Fibroblast of lung (primary cell): ENCODE measurements around the gene TMC5. TPM values are rescaled to one million over a fixed set of nuclear protein-coding genes. Genes with fewer than 3 reads are reported as not detected.

Experiments used
- DNase-seq, 2 donors: peaks; one replicate each; pipeline versions ENCODE4 v3.0.0 to v3.0.0-alpha.2; 2010; ENCODE audit warnings: low read depth in 2 of 2
- H2AFZ ChIP-seq: 2 replicates; pipeline ENCODE4 v1.5.1; 2012; ENCODE audit warnings: low read length, control low read depth, inconsistent platforms
- H3K27ac ChIP-seq: 2 replicates; pipeline ENCODE4 v1.5.1; 2011; ENCODE audit warnings: low read length, control low read depth; ENCODE audit not compliant: insufficient read depth
- H3K27me3 ChIP-seq: 2 replicates; pipeline ENCODE4 v1.5.1; 2011; ENCODE audit warnings: mild to moderate bottlenecking, low read length; ENCODE audit not compliant: control insufficient read depth, insufficient read depth
- H3K36me3 ChIP-seq: 2 replicates; pipeline ENCODE4 v1.5.1; 2011; ENCODE audit warnings: low read length; ENCODE audit not compliant: control insufficient read depth, insufficient read depth
- H3K4me1 ChIP-seq: 2 replicates; pipeline ENCODE4 v1.5.1; 2011; ENCODE audit warnings: low read length; ENCODE audit not compliant: control insufficient read depth, insufficient read depth; ENCODE audit errors: extremely low read depth
- H3K4me2 ChIP-seq: 2 replicates; pipeline ENCODE4 v1.5.1; 2011; ENCODE audit warnings: low read length, control low read depth; ENCODE audit not compliant: insufficient read depth; ENCODE audit errors: extremely low read depth
- H3K4me3 ChIP-seq, 4 experiments: fragments of 200-600 bp in 1 of 4; sonication (generic) in 1 of 4; replicated peaks in 1 of 4; 2 replicates each; pipeline ENCODE4 v1.5.1; 2011 to 2016; ENCODE audit warnings: low read length in 4 of 4, low read depth in 3 of 4, mild to moderate bottlenecking in 3 of 4, control low read depth in 2 of 4, inconsistent platforms in 1 of 4, mixed read lengths in 1 of 4; ENCODE audit not compliant: insufficient read depth in 1 of 4; ENCODE audit errors: control extremely low read depth in 1 of 4
- H3K79me2 ChIP-seq: 2 replicates; pipeline ENCODE4 v1.5.1; 2012; ENCODE audit warnings: mild to moderate bottlenecking, low read length, inconsistent platforms; ENCODE audit not compliant: control insufficient read depth, insufficient read depth
- H3K9ac ChIP-seq: 2 replicates; pipeline ENCODE4 v1.5.1; 2011; ENCODE audit warnings: mild to moderate bottlenecking, low read length, control low read depth; ENCODE audit not compliant: insufficient read depth
- H3K9me3 ChIP-seq: 2 replicates; pipeline ENCODE4 v1.5.1; 2012; ENCODE audit warnings: low read depth, low read length; ENCODE audit not compliant: control insufficient read depth, insufficient read depth
- H4K20me1 ChIP-seq: 2 replicates; pipeline ENCODE4 v1.5.1; 2011; ENCODE audit warnings: low read length; ENCODE audit not compliant: control insufficient read depth, insufficient read depth; ENCODE audit errors: extremely low read depth
- EZH2 ChIP-seq: IDR thresholded peaks from 2 replicates; pipeline ENCODE4 v1.5.1; 2012; ENCODE audit warnings: low read length, control low read depth, mild to moderate bottlenecking; ENCODE audit errors: missing control alignments
- polyA plus RNA-seq, 2 donors: library from polyadenylated mRNA; depleted of rRNA in 1 of 2; stranded (reverse) in 1 of 2; unstranded in 1 of 2; fragments of >200 nt; gene quantifications; 2 replicates each; pipeline ENCODE4 v1.2.1, GENCODE V29; 2011 to 2012; ENCODE audit warnings: missing spikeins in 1 of 2
- total RNA-seq: library from RNA; depleted of rRNA; stranded (reverse); fragments of >200 nt; gene quantifications from 2 replicates; pipeline ENCODE4 v1.2.1, GENCODE V29; 2014
- TF ChIP-seq, protein P1 (sequence below), 2 donors: IDR thresholded peaks in 1 of 2; conservative IDR thresholded peaks in 1 of 2; 1 replicate in 1 of 2; 2 replicates in 1 of 2; pipeline ENCODE4 v1.5.1; 2011 to 2012; ENCODE audit warnings: low read length in 2 of 2, control low read depth in 1 of 2, inconsistent platforms in 1 of 2, low read depth in 1 of 2, mild to moderate bottlenecking in 1 of 2

TMC5 gene
- total and polyA plus RNA-seq, 2 donors (not counting 1 experiment from before 2014, with no cell fraction given): not detected

DNA sequence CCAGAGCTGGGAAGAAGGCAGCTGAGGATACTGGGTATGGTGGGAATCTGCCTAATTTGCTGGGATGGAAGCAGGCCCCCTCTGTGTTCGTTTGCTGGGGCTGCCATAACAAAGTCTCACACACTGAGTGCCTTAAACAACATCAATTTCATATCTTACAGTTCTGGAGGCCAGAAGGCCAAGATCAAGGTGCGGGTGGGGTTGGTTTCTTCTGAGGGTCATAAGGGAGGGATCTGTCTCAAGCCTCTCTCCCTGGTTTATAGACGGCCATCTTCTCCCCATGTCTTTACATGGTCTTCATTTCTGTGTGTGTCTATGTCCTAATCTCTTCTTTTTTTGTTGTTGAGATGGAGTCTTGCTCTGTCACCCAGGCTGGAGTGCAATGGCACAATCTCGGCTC, 68.4 kb downstream of the TMC5 start:
- no peaks in the 10 kb centered on the region for H3K27me3 ChIP-seq
- H3K79me2 ChIP-seq: no peaks in the 10 kb centered on the region
- no peak overlapping the region for H3K4me2 ChIP-seq
- no peak overlapping the region for H3K27ac ChIP-seq
- TF ChIP-seq EZH2: no peak
- H3K4me3 ChIP-seq: no peak overlapping the region
- no peak overlapping the region for H3K9ac ChIP-seq
- no peaks in the 10 kb centered on the region for H3K36me3 ChIP-seq
- no peaks in the 10 kb centered on the region for H3K4me1 ChIP-seq
- H4K20me1 ChIP-seq: no peaks in the 10 kb centered on the region
- DNase-seq: no peak
- H3K9me3 ChIP-seq: no peaks in the 10 kb centered on the region
- H2AFZ ChIP-seq: no peak overlapping the region

DNA sequence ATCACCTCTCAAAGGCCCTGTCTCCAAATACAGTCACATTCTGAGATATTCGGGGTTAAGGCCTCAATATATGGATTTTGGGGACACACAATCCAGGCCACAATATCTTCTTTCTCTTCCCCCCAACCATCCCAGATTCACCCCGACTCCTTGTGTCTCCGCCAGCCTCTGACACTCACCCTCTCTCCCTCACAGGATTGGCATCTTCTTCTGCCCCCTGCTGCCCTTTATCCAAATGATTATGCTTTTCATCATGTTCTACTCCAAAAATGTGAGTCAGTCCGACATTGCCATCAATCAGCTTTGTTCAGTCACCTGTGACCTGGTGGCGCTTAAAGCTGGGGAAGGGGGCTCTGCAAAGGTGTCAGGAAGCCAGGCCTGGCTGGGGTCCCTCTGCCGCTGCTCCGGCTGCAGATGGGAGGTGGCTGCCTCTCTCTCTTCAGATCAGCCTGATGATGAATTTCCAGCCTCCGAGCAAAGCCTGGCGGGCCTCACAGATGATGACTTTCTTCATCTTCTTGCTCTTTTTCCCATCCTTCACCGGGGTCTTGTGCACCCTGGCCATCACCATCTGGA, 69.2 kb downstream of the TMC5 start:
- H3K27me3 ChIP-seq: no peaks in the 10 kb centered on the region

DNA sequence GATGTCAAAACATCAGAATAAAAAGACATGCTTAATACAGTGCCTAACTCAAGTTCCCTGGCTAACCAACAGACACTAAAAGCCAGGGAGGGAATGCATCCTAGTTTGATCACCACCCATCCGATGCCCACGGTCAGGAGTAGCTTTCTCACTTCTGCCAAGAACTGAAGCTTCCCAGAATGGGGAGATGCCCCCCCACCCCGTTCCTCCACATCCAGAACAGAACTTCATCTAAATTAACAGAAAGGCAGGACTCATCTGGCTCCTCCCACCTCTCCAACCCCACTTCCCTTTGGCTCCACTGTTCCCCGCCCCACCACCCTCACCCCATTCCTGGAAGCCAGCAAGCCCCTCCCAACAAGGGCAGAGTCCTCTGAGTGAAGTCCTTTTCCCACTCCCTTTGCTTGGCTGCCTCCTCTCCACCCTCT, 70.5 kb downstream of the TMC5 start:
- Histone ChIP-seq H3K9me3 (no peaks in the 10 kb centered on the region), H3K27me3 (no peaks in the 10 kb centered on the region), H3K27ac (no peak overlapping the region), H3K4me3 (no peak overlapping the region), H4K20me1 (no peaks in the 10 kb centered on the region), H2AFZ (no peak overlapping the region), H3K4me2 (no peak overlapping the region), H3K9ac (no peak overlapping the region), H3K79me2 (no peaks in the 10 kb centered on the region), H3K36me3 (no peaks in the 10 kb centered on the region), H3K4me1 (no peaks in the 10 kb centered on the region)
- no peak for DNase-seq
- TF ChIP-seq, protein P1, sequence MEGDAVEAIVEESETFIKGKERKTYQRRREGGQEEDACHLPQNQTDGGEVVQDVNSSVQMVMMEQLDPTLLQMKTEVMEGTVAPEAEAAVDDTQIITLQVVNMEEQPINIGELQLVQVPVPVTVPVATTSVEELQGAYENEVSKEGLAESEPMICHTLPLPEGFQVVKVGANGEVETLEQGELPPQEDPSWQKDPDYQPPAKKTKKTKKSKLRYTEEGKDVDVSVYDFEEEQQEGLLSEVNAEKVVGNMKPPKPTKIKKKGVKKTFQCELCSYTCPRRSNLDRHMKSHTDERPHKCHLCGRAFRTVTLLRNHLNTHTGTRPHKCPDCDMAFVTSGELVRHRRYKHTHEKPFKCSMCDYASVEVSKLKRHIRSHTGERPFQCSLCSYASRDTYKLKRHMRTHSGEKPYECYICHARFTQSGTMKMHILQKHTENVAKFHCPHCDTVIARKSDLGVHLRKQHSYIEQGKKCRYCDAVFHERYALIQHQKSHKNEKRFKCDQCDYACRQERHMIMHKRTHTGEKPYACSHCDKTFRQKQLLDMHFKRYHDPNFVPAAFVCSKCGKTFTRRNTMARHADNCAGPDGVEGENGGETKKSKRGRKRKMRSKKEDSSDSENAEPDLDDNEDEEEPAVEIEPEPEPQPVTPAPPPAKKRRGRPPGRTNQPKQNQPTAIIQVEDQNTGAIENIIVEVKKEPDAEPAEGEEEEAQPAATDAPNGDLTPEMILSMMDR (conservative IDR thresholded peaks at IDR 0.05 in 1 of 2, IDR thresholded peaks at IDR 0.05 in 1 of 2; ENCODE audit: low read depth in 1 of 2, low read length in 2 of 2): no peak
- TF ChIP-seq EZH2: no peak

More for the DNA sequence above, 69.2 kb downstream of the TMC5 start:
- H3K79me2 ChIP-seq: no peaks in the 10 kb centered on the region
- no peaks in the 10 kb centered on the region for H3K9me3 ChIP-seq
- no peak overlapping the region for H3K9ac ChIP-seq
- no peak overlapping the region for H2AFZ ChIP-seq
- no peaks in the 10 kb centered on the region for H3K36me3 ChIP-seq
- no peak for DNase-seq
- no peaks in the 10 kb centered on the region for H3K4me1 ChIP-seq
- no peak overlapping the region for H3K4me3 ChIP-seq
- H3K4me2 ChIP-seq: no peak overlapping the region
- TF ChIP-seq, protein P1 (conservative IDR thresholded peaks at IDR 0.05 in 1 of 2, IDR thresholded peaks at IDR 0.05 in 1 of 2; ENCODE audit: low read depth in 1 of 2, low read length in 2 of 2): no peak
- H4K20me1 ChIP-seq: no peaks in the 10 kb centered on the region
- no peak overlapping the region for H3K27ac ChIP-seq
